ENCODE data around the gene COBL.
A peak's percentile ranks its signal among the peaks of the same experiment; 100 is the strongest.
"Not testable (repeated sequence)": the region's sequence is repeated elsewhere in the genome, so short reads cannot be mapped to it uniquely, and the experiment has no call there.

Gene COBL

DNA sequence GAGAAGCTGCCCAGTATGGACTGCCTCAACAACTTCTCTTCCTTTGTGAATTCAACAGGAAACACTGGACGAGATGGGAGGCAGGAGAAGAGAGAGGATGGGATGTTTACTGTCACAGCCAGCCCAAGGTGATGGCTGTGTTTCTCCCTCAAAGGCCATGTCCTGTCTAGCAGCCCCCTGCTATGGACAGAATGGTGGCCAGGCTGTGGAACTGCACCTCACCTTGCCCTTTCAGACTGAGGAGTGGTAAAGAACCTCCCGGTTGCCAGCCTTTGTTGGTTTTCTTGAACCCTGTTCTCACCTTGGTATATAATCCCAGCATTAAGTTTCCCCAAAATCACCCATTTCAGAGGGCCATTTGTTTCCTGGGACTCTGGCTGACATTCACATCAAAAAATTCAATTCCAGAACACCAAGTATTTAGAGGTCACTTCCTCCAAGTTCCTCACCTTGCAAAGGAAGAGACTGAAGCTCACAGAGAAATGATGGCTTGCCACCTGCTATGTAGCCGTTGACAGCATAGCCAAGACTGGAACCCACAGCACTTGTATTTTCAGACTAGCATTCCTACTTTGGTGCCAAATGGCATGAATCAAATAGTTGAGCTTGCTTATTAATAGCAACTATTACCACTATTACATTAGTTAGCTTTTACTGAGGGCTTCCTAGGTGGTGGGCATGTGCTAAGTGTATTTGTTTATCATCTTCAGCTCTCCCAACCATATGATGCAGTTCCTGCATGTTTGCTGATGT, 309.9 kb downstream of the COBL start:
- DNase-seq (ENCODE audit: low spot score) = no peak

DNA sequence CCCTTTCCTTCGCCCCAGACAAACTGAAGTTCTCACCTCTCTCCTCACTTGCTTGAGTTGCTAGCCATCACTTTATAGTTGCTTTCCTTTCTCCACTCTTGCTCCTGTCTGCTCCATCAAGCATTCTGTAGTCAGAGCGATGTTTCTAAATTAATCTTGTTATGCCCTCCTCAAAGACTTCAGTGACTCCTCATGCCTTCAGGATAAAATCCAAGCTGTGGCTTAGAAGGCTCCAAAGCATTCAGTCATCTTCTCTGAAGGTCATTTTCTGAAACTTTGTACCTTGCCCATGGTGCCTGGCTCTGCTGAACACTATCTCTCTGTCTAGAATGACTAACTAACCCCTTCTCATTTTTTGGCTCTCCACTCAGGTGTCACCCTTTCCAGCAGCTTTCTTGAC, 311.5 kb downstream of the COBL start:
- no peak for DNase-seq (ENCODE audit: low spot score)

GRCh38 chr7:51000956-51001355, 315.7 kb downstream of the COBL start:
- DNase-seq (ENCODE audit: low spot score) = peak; percentile 29

DNA sequence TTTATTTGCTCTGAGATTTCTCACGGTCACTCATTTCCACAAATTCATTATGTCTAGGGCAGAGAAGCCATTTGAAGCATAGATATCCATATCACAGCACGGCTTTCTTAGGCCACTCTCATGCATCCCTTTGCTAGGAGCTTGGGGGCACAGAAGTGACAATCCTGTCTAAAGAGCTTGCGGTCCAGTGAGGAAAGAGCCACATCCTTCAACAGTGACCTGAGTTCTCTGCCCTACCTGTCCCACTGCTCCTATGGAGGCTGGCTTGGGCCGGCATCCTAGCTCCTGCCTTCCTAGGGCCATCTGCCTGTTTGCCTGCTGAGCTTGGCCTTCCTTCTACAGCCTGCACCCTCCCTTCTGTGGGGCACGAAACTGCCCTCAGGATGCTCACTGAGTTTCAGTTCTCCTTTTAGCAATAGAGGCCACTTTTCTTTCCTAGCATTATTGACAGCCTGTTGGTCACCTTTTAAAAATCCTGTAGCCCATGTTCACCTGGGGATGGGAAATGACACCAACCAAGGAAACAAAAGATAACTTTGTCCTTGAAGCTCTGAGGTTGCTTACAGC, 321.8 kb downstream of the COBL start:
- DNase-seq (ENCODE audit: low spot score) = no peak

DNA sequence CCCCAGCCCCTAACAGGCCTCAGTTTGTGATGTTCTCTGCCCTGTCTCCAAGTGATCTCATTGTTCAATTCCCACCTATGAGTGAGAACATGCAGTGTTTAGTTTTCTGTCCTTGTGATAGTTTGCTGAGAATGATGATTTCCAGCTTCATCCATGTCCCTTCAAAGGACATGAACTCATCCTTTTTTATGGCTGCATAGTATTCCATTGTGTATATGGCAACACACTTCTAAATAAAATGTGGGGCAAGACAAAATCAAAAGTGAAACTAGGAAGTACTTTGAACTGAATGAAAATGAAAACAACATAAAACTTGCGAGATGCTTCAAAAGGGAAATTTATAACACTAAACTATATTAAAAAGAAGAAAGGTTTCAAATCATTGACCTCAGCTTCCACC, 326.4 kb downstream of the COBL start:
- not testable (repeated sequence) for DNase-seq (ENCODE audit: low spot score)

DNA sequence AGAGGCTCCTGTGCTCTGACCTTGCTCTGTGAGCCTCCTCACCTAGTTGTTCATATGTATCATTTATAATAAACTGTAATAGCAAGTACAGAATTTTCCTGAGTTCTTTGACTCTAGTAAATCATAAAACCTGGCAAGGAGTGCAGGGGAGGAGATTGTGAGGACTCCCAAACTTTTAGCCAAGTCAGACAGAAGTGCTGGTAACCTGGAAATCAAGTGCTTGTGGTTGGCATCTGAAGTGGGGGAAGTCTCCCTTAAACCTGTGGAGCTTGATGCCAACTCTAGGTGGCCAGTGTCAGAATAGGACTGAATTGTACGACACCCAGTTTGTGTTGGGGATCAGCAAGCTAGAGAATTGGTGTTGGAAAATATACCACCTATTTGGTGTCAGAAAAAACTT, 327.6 kb downstream of the COBL start:
- DNase-seq (ENCODE audit: low spot score) = no peak

GRCh38 chr7:50988465-50988864, 328.1 kb downstream of the COBL start:
- DNase-seq (ENCODE audit: low spot score) = no peak

- no peak for DNase-seq (ENCODE audit: low spot score)
Observed at GRCh38 chr7:50985096-50985495, 331.5 kb downstream of the COBL start.

DNA sequence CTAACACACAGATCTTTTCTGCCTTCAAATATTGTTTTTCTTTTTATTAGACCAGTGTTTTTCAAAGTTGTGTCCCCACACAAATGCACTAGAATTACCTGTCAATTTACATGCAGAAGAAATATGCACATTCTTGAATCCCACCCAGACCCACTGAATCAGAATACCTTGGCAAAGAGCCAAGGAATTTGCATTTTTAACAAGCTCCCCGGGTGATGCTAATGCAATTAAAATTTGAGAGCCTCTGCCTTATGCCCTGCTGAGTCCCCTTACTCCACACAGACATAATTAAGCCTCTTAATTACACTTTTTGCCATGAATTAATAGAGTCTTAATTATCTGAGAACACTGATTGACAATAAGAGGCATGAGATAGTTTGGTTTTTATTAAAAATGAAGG, 332.8 kb downstream of the COBL start:
- DNase-seq (ENCODE audit: low spot score) = no peak

DNA sequence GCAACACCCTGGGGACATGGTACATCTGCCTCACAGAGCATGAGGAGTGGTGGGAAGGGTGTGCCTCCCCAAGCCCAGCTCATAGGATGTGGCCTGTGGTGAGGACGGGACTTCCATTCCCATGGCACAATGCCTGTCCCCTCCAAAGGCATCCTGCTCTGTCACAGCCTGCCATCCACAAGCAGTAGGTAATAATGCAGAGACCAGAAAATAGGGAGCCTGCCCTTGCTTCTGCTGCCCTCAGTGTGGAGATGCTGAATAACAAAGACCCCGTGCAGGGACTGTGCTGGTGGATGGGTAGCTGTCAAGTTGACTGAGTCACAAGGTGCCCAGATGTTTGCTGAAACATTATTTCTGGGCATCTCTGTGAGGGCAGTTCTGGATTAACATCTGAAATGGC, 334.0 kb downstream of the COBL start:
- DNase-seq (ENCODE audit: low spot score) = peak; percentile 36

GRCh38 chr7:50981743-50982142, 334.9 kb downstream of the COBL start:
- no peak for DNase-seq (ENCODE audit: low spot score)

GRCh38 chr7:50980411-50980810, 336.2 kb downstream of the COBL start:
- DNase-seq (ENCODE audit: low spot score) = no peak

- peak; percentile 55 for DNase-seq (ENCODE audit: low spot score)
Observed at GRCh38 chr7:50978633-50979215, 337.9 kb downstream of the COBL start.

- no peak for DNase-seq (ENCODE audit: low spot score)
Observed at GRCh38 chr7:50977421-50977820, 339.2 kb downstream of the COBL start.

- no peak for DNase-seq (ENCODE audit: low spot score)
Observed at GRCh38 chr7:50976064-50976463, 340.5 kb downstream of the COBL start.

- no peak for DNase-seq (ENCODE audit: low spot score)
Observed at GRCh38 chr7:50974240-50974639, 342.4 kb downstream of the COBL start.

- DNase-seq (ENCODE audit: low spot score) = no peak
Observed at GRCh38 chr7:50973814-50974213, 342.8 kb downstream of the COBL start.

DNA sequence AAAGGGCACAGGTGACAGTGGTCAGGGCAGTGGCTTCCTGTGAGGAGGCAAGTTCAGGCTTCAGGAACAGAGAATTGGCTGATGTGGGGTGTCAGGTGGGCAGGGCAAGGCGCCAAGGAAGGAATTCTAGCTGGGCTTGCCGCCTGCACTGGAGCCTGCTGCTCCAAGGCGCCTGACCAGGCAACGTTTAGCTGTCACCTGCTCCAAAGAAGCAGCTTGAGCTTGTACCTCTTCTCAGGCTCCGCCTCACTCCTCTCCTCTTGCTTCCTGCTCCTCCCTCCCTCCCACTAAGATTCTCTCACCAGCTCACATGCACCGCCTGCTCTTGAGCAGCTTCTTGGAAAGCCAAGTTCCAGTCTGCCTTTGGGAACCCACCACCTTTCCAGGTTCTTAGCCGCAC, 346.5 kb downstream of the COBL start:
- DNase-seq (ENCODE audit: low spot score) = no peak

Data from SW480 (cell line).